ENCODE measurements around the gene IFNLR1. TPM values are rescaled to one million over a fixed set of nuclear protein-coding genes. Genes with fewer than 3 reads are reported as not detected.

Gene IFNLR1
- total RNA-seq, 1 donor from 2014 or later, result 11.1 TPM

DNA sequence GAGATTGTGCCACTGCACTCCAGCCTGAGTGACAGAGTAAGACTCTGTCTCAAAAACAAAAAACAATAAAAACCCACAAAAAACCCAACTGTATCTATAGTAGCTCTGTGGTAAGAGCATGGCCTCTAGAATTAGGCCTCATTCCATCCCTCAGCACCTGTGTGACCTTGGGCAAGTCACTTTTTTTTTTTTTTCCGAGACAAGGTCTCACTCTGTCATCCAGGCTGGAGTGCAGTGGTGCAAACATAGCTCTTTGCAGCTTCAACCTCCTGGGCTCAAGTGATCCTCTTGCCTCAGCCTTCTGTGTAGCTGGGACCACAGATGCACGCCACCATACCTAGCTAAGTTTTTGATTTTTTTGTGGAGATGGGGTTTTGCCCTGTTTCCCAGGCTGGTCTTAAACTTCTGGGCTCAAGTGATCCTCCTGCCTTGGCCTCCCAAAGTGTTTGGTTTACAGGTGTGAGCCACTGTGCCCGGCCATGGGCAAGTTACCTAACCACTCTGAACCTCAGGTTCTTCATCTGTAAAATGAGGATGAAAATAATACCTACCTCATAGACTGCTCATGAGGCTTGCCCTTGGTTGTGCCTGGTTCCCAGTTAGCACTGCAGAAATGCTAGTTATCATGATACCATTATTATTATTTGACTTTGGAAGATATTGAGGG lies 59.8 kb downstream of the IFNLR1 start:
- DNase-seq (peak; percentile 9), ATAC-seq (no peak)
- no peaks in the 10 kb centered on the region for H3K4me1 ChIP-seq
- no peaks in the 10 kb centered on the region for H3K36me3 ChIP-seq
- TF ChIP-seq, protein P1, sequence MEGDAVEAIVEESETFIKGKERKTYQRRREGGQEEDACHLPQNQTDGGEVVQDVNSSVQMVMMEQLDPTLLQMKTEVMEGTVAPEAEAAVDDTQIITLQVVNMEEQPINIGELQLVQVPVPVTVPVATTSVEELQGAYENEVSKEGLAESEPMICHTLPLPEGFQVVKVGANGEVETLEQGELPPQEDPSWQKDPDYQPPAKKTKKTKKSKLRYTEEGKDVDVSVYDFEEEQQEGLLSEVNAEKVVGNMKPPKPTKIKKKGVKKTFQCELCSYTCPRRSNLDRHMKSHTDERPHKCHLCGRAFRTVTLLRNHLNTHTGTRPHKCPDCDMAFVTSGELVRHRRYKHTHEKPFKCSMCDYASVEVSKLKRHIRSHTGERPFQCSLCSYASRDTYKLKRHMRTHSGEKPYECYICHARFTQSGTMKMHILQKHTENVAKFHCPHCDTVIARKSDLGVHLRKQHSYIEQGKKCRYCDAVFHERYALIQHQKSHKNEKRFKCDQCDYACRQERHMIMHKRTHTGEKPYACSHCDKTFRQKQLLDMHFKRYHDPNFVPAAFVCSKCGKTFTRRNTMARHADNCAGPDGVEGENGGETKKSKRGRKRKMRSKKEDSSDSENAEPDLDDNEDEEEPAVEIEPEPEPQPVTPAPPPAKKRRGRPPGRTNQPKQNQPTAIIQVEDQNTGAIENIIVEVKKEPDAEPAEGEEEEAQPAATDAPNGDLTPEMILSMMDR (IDR thresholded peaks at IDR 0.05), result no peak
- H3K9me3 ChIP-seq, result no peaks in the 10 kb centered on the region
- intact Hi-C loops (cut with DNase I), result no loop called here
- no peaks in the 10 kb centered on the region for H3K27me3 ChIP-seq
- no peak overlapping the region for H3K4me3 ChIP-seq
- no peak overlapping the region for H3K27ac ChIP-seq

DNA sequence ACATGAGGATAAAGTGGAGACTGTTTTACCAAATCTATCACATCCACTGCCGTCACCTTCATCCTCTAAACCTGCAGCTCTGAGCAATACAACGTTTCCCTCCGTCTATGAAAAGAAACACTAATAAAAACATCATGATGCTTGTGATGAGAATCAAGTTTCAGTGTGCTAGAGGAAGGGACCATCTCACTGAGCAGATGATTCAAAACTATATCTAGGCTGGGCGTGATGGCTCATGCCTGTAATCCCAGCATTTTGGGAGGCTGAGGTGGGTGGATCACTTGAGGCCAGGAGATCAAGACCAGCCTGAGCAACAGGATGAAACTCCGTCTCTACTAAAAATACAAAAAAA lies 60.4 kb downstream of the IFNLR1 start:
- intact Hi-C loops (cut with DNase I), result no loop called here
- TF ChIP-seq, protein P1 (IDR thresholded peaks at IDR 0.05), result no peak
- DNase-seq (no peak), ATAC-seq (no peak)
- Histone ChIP-seq H3K27ac (no peak overlapping the region), H3K36me3 (no peaks in the 10 kb centered on the region), H3K4me3 (no peak overlapping the region), H3K4me1 (no peaks in the 10 kb centered on the region), H3K9me3 (no peaks in the 10 kb centered on the region), H3K27me3 (no peaks in the 10 kb centered on the region)

DNA sequence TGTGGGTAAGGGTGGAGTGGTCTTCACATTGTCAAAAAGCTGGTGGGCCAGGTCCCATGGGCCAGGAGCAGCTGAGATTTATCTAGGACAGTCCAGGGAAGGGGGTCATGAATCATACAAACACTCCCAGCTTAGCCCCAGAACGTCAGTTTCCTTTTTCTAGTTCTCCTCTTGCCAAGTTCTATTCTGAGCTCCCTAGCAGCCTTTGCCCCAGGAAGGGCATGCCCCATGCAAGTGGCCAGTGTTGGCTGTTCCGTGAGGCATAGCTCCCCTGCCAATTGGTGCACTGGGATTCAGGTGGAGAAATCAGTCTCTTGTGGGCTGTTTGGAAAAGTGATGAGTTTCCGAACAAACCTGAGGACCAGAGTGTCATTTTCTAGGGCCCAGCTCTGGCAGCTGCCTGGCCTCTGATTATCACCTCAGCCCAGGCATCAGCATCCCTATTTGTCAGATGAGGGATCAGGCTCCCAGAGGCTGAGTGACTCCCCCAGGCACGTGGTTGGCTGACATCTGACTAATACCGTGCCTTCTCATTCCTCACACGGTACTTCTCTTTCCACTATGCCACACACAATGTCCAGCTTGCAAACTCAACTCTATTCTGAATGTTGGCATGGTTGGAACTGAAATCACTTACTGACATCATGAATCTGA lies 60.9 kb downstream of the IFNLR1 start:
- intact Hi-C loops (cut with DNase I), result no loop called here
- Histone ChIP-seq H3K27me3 (no peaks in the 10 kb centered on the region), H3K36me3 (no peaks in the 10 kb centered on the region), H3K9me3 (no peaks in the 10 kb centered on the region), H3K4me1 (no peaks in the 10 kb centered on the region), H3K4me3 (no peak overlapping the region), H3K27ac (no peak overlapping the region)
- ATAC-seq, result peak; percentile 48
- DNase-seq, result peak; percentile 46
- TF ChIP-seq, protein P1 (IDR thresholded peaks at IDR 0.05), result no peak

DNA sequence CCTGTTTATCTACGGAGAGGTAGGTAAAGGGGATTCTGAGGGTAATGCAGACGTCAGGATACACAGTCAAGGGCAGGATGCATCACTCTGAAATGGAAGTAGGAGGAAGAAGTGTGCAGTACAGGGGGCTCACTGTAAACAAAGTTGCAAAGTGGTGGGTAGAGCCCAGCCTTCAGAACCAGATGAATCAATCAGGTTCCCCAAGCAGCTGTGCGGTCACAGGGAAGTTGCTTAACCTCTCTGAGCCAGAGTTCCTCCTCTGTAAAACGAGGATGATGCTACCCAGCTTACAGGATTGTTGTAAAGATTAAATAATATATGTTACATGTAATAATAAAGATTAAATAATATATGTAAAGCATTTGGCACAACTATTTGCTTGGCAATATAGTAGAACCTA lies 61.6 kb downstream of the IFNLR1 start:
- ATAC-seq (peak; percentile 29), DNase-seq (peak; percentile 27)
- TF ChIP-seq, protein P1 (IDR thresholded peaks at IDR 0.05), result no peak
- Histone ChIP-seq H3K4me1 (no peaks in the 10 kb centered on the region), H3K27ac (no peak overlapping the region), H3K9me3 (no peaks in the 10 kb centered on the region), H3K36me3 (no peaks in the 10 kb centered on the region), H3K4me3 (no peak overlapping the region), H3K27me3 (no peaks in the 10 kb centered on the region)
- intact Hi-C loops (cut with DNase I), result no loop called here

DNA sequence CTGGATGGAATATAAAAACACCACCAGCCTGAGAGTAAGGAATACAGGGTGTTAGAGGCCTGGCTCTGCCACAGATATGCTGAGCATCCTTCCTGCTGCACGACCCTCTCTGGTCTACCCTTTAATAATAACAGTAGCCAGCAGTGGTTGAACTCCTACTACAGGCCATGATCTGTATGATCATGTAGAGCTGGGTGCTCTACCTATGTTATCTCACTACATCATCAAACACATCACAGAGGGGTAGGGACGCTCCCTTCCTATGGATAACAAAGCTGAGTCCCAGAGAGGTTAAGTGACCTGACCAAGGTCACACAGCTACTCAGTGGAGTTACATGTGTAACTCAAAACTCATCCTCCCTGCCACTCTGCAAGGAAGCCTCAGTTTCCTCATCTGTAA lies 62.1 kb downstream of the IFNLR1 start:
- DNase-seq, result peak; percentile 3

More for the DNA sequence above, 62.1 kb downstream of the IFNLR1 start:
- H3K36me3 ChIP-seq, result no peaks in the 10 kb centered on the region
- peaks cover under 1% of the 10 kb centered on the region for H3K4me1 ChIP-seq
- no peak overlapping the region for H3K4me3 ChIP-seq
- TF ChIP-seq, protein P1 (IDR thresholded peaks at IDR 0.05), result no peak
- no peaks in the 10 kb centered on the region for H3K27me3 ChIP-seq
- no peak for ATAC-seq
- intact Hi-C loops (cut with DNase I), result no loop called here
- H3K27ac ChIP-seq, result no peak overlapping the region
- no peaks in the 10 kb centered on the region for H3K9me3 ChIP-seq
